BE2C (cell line): ENCODE results near the gene EVX1.

Source experiments
- DNase-seq: peaks from one replicate; pipeline ENCODE4 v3.0.0-alpha.2; 2020
- H3K27me3 ChIP-seq: fragments of 250-450 bp; sonication (Bioruptor Pico); 2 replicates; pipeline ENCODE4 v1.5.1; 2020; ENCODE audit warnings: mild to moderate bottlenecking
- H3K36me3 ChIP-seq: fragments of 250-450 bp; sonication (Bioruptor Pico); 2 replicates; pipeline ENCODE4 v1.5.1; 2020; ENCODE audit warnings: mild to moderate bottlenecking
- H3K4me1 ChIP-seq: fragments of 250-450 bp; sonication (Bioruptor Pico); 2 replicates; pipeline ENCODE4 v1.5.1; 2020
- H3K4me3 ChIP-seq: 2 replicates; pipeline ENCODE4 v1.5.1; 2011; ENCODE audit warnings: low read depth, low read length
- H3K9me3 ChIP-seq: fragments of 250-450 bp; sonication (Bioruptor Pico); 2 replicates; pipeline ENCODE4 v1.5.1; 2020
- TF ChIP-seq, protein P1 (sequence below): IDR thresholded peaks from 2 replicates; pipeline ENCODE4 v1.5.1; 2012; ENCODE audit warnings: mild to moderate bottlenecking, low read depth, low read length

EVX1 gene

DNA sequence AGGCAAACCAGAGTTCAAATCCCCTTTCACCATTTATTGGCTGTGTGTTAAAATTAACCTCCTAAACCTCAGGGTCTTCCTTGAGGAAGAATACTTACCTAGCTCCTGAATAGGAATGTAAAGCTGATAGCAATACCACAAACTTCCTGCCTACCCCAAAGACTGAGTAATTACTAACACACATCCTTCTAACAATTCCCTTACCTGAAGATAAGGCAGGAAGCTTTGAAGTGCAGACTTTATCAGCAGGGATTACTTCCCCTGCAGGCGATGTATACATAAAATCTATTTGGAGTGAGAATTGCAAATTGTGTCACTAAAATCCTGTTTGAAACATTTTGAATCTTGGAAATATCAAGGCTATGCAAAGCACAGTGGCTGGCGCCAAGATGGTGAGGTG lies 21.2 kb downstream of the EVX1 start:
- H3K36me3 ChIP-seq = no peaks in the 10 kb centered on the region
- DNase-seq = no peak
- no peaks in the 10 kb centered on the region for H3K9me3 ChIP-seq
- no peaks in the 10 kb centered on the region for H3K4me1 ChIP-seq
- TF ChIP-seq, protein P1, sequence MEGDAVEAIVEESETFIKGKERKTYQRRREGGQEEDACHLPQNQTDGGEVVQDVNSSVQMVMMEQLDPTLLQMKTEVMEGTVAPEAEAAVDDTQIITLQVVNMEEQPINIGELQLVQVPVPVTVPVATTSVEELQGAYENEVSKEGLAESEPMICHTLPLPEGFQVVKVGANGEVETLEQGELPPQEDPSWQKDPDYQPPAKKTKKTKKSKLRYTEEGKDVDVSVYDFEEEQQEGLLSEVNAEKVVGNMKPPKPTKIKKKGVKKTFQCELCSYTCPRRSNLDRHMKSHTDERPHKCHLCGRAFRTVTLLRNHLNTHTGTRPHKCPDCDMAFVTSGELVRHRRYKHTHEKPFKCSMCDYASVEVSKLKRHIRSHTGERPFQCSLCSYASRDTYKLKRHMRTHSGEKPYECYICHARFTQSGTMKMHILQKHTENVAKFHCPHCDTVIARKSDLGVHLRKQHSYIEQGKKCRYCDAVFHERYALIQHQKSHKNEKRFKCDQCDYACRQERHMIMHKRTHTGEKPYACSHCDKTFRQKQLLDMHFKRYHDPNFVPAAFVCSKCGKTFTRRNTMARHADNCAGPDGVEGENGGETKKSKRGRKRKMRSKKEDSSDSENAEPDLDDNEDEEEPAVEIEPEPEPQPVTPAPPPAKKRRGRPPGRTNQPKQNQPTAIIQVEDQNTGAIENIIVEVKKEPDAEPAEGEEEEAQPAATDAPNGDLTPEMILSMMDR = no peak
- H3K27me3 ChIP-seq = peaks cover 45% of the 10 kb centered on the region
- no peak overlapping the region for H3K4me3 ChIP-seq

GRCh38 chr7:27269455-27269854 lies 26.9 kb downstream of the EVX1 start:
- Histone ChIP-seq H3K4me3 (no peak overlapping the region), H3K9me3 (no peaks in the 10 kb centered on the region), H3K36me3 (no peaks in the 10 kb centered on the region), H3K4me1 (no peaks in the 10 kb centered on the region), H3K27me3 (peaks cover 3% of the 10 kb centered on the region; the same call in 1 of the 2 replicates)
- DNase-seq = no peak
- TF ChIP-seq, protein P1 = peak; percentile 19; the same call in 1 of the 2 replicates

DNA sequence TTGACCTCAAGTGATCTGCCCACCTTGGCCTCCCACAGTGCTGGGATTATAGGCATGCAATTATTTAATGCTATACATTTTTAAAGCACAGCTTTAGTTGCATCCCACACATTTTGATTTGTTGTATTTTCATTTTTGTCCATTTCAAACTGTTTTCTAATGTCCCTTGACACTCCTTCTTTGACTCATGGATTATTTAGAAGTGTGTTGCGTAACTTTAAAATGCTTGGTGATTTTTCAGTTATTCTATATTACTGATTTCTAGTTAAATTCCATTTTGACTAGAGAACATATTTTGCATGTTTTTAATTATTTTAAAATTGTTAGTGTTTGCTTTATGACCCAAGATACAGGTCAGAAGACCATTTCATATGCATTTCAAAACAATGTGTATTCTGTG lies 28.8 kb downstream of the EVX1 start:
- no peak for DNase-seq
- TF ChIP-seq, protein P1 = no peak
- no peaks in the 10 kb centered on the region; the same call in 1 of the 2 replicates for H3K9me3 ChIP-seq
- peaks cover 17% of the 10 kb centered on the region for H3K27me3 ChIP-seq
- H3K36me3 ChIP-seq = no peaks in the 10 kb centered on the region
- no peak overlapping the region for H3K4me3 ChIP-seq
- no peaks in the 10 kb centered on the region for H3K4me1 ChIP-seq

- no peak overlapping the region for H3K4me3 ChIP-seq
- peak; percentile 11 for DNase-seq
- peaks cover 14% of the 10 kb centered on the region for H3K27me3 ChIP-seq
- no peaks in the 10 kb centered on the region; the same call in 1 of the 2 replicates for H3K9me3 ChIP-seq
- H3K36me3 ChIP-seq = no peaks in the 10 kb centered on the region
- H3K4me1 ChIP-seq = no peaks in the 10 kb centered on the region
- TF ChIP-seq, protein P1 = no peak
Measured at GRCh38 chr7:27277628-27278027, 35.0 kb downstream of the EVX1 start.

- Histone ChIP-seq H3K4me3 (no peak overlapping the region), H3K36me3 (no peaks in the 10 kb centered on the region), H3K4me1 (no peaks in the 10 kb centered on the region), H3K27me3 (peaks cover 24% of the 10 kb centered on the region), H3K9me3 (no peaks in the 10 kb centered on the region)
- TF ChIP-seq, protein P1 = no peak
- DNase-seq = no peak
Measured at GRCh38 chr7:27283558-27283957, 41.0 kb downstream of the EVX1 start.

DNA sequence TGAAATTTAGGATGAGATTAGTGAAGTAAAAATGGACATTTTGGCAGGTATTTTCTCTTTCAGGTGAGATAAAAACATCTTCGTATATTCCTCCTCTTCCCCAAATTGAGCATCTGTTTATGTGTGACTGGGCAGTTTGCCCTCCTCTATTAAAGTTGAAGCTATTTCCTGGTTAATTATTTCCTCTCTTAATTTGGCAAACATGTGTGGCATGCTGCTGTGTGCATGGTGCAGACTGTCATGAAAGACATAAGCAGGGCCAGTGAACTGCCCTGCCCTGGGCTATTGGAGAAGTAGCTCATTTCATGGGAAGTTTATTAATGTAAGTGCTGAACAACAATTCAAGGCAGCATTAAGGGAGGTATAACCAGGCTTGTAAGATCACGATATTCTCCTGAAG lies 52.6 kb downstream of the EVX1 start:
- no peak for DNase-seq
- no peaks in the 10 kb centered on the region for H3K36me3 ChIP-seq
- peaks cover 48% of the 10 kb centered on the region for H3K27me3 ChIP-seq
- H3K4me3 ChIP-seq = no peak overlapping the region
- TF ChIP-seq, protein P1 = no peak
- no peaks in the 10 kb centered on the region for H3K4me1 ChIP-seq
- no peaks in the 10 kb centered on the region for H3K9me3 ChIP-seq
